GM21423 (cell line): Measurements from ENCODE around the gene DDX54.
A peak's percentile ranks its signal among the peaks of the same experiment; 100 is the strongest.

Experiments
- ATAC-seq: cut with Tn5 transposase; IDR thresholded peaks from one replicate; pipeline ENCODE4 v1.9.1; 2021; ENCODE audit warnings: mild to moderate bottlenecking, moderate library complexity; ENCODE audit not compliant: unreplicated experiment

DDX54 gene

DNA sequence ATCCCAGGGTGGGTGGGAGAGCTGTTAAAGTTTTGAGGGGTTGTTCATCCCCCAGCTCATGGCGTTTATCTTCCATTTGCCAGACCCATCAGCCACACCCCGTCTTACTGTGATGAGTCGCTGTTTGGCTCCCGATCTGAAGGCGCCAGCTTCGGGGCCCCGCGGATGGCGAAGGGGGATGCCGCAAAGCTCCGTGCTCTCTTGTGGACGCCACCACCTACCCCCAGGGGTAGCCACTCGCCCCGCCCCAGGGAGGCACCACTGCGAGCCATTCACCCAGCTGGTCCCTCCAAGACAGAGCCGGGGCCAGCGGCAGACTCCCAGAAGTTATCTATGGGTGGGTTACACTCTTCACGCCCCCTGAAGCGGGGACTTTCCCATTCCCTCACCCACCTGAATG is 5.9 kb upstream of the DDX54 start:
- no peak for ATAC-seq

DNA sequence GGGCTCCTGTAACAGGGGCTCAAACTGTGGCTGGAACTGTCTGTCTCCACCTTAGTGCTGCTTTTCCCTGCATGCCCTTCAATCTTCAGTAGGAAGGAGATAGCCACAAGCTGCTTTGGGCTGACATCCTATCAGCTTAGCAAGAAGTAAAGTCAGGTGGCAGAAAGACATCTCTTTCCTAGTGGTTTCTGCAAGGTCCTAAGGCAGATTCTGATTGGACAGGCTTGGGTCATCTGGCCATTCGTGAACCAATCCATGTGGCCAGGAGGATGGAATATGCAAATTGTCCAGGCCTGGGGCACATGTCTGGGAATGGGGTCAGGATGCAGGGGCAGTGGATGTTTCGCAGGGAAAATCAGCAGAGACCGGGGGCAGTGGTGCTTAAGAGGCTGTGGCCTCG is 5.5 kb upstream of the DDX54 start:
- ATAC-seq: no peak

DNA sequence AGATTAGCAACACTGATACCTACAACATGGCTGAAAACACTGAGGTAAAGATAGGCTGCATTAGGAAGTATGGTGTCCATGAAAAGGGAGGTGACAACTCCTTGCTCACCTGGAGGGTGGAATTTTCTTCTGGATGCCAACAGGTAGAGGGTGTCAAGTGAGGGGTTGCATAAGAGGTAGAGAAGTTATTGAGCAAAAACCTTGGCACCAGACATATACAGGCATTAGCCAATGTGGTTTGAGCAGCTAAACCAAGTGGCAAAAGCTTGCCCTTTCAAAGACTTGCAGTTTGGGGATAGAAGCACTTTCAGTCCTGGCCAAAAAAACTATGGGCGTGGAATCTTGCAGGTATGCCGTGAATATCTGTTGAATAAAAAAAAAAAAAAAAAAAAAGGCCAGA is 4.1 kb upstream of the DDX54 start:
- no peak for ATAC-seq

DNA sequence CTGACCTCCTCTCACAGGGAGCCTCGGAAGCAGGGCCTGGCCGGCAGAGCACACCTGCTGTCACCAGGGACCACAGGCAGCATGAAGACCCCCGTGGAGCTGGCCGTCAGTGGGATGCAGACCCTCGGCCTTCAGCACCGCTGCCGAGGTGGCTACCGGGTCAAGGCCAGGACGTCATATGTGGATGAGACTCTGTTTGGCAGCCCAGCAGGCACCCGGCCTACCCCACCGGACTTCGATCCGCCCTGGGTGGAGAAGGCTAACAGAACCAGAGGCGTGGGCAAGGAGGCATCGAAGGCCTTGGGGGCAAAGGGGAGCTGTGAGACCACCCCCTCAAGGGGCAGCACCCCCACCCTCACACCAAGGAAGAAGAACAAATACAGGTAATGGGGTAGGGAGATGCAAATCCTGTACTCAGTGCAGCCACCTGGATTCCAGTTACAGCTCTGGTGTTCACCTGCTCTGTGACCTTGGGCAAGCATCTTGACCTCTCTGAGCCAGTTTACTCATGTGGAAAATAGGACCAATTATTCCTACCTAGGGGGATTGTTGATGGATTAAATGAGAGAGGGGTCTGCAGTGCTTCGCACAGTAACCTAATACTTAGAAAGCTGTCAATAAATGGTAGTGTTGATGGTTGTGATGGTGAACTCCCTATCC is 1.5 kb upstream of the DDX54 start:
- ATAC-seq: no peak

DNA sequence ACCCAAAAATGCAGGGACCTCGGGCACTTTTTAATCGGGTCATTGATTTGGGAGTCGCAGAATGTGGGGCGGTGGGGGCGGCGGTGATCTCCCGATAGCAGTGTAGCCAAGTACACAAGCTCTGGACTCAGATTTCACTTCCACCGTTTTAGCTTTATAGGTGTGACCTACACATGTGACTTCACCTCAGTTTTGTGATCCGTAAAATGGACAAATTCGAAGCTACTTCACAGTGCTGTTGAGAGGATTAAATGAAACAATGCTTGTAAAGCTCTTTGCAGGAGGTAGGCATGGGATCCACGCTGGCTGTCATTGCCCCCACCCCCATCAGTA is 721 bp upstream of the DDX54 start:
- no peak for ATAC-seq

DNA sequence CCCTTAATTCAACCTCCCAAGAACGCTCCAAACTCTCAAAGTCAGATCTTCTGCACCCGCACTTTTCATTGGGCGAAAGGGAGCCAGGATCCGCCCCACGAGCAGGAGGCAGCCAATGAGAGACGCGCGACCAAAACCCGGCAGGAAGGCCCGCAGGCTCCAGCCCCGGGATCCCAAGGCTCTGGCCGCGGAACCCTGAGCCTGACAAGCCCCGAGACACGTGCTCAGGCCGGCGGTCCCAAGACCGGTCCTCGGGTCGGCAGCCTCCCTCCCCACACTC is 438 bp downstream of the DDX54 start:
- peak; percentile 77 for ATAC-seq

DNA sequence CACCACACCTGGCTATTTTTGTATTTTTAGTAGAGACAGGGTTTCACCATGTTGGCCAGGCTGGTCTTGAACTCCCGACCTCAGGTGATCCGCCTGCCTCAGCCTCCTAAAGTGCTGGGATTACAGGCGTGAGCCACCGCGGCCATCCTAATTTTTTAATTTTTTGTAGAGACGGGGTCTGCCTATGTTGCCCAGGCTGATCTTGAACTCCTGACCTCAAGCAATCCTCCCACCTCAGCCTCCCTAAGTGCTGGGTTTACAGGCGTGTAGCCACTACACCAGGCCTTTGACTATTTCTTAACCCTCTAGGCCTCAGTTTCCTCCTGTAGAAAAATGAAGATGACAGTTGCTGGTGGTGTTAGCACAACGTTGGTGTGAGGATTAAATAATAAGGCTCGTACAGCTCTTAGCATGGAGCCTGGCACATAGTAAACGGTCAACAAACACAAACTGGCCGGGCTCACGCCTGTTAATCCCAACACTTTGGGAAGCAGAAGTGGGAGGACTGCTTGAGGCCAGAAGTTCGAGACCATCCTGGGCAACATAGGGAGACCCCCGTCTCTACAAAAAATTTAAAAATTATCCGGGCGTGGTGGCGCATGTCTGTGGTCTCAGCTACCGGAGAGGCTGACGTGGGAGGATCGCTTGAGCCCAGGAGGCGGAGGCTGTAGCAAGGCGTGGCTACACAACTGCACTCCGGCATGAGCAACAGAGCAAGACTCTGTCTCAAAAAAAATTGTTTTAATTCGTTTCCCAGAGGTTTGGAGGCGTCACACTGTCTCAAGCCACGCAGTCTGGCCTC is 979 bp downstream of the DDX54 start:
- peak; percentile 41 for ATAC-seq

DNA sequence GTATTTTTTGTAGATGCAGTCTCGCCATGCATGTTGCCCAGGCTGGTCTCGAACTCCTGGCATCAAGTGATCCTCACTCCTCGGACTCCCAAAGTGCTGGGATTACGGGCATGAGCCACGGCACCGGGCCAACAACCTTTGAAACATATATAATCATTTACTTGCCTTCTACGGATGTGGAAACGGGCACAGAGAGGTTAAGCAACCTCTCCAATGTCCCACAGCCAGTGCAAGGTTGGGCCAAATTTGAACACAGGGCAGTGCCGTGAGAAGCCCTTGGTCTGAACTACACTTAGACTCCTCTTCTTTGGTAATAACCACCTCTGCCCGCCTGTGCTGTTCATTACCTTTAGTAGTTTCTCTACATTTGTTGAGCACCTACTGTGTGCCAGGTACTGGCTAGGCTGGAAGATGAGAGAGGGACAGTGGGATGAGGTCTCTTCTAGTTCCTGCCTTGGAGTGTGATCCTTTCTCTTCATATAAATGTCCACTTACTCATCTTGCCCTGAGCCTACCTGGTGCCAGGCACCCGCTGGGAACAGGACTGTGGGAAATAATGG is 2.2 kb downstream of the DDX54 start:
- ATAC-seq: no peak

DNA sequence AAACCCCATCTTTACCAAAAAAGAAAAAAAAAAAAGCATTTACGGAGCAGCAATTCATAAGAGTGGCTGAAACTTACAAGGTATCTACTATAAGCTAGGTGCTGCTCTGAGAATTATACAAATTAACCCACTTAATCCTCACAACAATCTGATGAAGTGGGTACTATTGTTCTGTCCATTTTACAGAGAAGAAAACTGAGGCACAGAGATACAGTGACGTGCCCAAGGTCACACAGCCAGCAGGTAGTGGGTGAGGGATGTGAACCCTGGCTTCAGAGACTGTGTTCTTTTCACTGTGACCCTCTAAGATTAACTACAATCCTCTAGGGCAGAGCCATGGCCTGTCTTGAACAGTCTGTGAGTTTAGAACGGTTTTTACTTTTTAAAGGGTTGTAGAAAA is 3.3 kb downstream of the DDX54 start:
- ATAC-seq: no peak

DNA sequence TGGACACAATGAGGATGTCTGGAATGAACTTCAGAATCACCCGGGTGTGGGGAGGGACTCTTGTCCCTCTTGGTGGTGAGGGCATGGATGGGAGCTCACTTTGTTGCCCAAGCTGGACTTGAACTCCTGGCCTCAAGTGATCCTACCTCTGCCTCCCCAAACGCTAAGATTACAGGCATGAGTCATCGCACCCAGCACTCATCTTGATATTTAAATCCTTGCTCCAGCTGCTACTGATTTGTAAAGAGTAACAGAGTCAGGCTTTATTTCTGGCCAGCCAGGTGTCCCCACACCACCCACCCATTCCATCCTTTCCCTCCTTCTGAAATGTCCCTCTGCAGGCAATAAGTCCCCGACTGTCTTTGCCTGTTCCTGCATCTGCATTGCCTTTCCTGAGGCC is 4.9 kb downstream of the DDX54 start:
- no peak for ATAC-seq

DNA sequence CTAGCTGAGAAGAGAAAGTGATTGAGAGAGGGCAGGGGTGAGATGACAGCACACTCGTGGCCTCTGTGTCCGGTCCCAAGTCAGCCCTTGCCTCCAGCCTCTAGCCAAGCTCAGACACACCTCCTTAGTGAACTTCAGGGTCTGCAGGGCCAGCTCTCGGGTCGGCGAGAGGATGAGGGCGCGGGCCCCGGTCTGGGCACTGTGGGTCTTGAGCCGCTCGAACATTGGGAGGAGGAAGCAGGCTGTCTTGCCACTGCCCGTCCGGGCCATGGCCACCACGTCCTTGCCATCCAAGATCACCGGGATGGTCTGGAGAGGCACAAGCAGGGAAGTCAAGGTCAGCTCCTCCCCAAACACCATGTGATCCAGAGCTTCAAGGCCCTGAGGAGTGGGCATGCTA is 6.3 kb downstream of the DDX54 start:
- ATAC-seq: no peak

DNA sequence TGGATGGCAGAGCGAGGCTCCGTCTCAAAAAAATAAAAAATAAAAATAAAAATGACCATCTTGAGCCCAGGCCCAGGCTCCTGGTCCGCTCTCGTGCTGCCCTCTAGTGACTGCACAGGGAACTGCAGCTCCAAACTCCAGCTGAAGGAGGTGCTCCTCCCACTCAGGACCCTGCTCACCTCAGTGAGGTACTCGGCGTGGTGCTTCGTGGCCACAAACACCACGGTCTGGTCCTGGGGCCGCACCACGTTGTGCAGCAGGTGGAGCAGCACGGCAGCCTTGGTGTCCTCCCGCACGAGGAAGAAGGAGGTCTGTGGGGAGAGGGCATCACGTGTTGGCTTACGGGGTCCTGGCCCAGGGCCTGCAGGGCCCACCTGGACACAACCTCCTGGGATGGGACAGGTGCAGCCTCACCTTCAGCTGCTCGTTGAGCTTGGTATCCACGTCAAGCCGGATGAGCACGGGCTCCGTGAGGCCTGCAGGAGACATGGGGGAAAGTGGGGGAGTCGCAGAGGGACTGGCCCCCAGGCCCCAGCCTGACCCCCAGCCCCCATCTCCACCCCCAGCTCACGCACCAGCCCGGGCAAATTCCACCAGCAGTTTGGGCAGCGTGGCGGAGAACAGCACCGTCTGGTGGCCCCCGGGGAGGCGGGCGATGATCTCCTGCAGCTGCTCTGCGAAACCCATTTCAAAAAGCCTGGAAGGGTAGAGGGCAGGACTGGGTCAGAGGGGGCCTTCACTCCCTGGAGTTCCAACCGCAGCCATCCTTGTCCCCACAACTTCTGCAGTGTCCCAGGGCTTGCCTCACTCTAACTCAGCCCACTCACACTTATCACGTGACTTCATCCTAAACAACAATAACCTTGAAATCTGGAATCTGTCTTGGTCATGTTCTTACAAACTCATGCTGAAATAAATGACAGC is 10.6 kb downstream of the DDX54 start:
- ATAC-seq: no peak

DNA sequence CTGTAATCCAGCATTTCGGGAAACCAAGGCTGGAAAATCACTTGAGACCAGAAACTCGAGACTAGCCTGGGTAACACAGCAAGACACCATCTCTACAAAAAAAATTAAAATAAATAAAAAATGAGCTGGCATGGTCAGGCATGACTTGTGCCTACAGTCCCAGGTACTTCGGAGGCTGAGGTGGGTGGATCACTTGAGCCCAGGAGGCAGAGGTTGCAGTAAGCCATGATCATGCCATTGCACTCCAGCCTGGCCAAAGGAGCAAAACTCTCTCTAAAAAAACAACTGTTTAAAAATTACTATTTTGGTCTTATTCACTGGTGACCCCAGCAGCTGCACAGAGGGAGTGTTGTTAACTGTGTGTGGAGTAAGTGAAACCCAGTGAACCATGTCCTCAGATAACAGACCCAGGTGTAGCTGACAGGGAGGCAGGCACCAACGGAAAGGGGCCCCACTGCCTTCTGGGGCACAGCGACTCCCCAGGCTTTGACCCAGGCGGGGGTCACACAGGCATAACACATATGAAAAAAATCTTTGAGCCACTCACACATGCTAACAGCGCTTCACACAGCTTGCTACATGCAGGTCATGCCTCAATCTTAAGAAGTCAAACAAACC is 12.1 kb downstream of the DDX54 start:
- ATAC-seq: peak; percentile 72

DNA sequence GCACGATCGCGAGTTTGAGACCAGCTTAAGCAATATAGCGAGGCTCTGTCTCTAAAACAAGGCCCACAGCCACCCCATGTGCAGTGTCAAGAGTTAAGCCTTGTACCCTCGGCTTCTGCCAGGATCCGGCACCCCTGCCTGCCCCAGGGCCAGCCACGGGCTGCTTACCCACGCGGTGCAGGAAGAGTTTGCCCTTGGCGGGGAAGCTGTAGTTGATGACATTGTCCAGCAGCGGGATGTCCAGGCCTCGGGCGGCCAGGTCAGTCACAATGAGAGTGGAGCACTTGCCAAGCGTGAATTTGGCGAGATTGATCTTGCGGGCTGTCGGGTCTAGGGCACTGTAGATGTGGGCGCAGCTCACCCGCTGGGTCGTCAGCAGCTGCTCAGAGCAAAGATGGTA is 13.1 kb downstream of the DDX54 start:
- ATAC-seq: no peak

DNA sequence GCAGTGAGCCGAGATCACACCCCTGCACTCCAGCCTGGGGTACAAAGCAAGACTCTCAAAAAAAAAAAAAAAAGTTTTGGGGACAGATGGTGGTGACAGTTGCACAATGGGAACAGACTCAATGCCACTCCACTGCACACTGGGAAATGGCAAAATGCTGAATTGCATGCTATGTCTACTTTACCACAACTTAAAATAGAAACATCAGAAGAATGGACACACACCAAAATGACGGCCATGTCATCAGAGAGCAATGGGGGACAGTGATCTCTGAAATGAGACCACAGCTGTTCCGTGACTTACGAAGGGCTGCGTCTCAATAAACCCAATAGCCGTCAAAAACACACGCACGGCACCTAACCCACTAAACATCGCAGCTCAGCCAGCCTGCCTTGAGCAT is 13.7 kb downstream of the DDX54 start:
- no peak for ATAC-seq

DNA sequence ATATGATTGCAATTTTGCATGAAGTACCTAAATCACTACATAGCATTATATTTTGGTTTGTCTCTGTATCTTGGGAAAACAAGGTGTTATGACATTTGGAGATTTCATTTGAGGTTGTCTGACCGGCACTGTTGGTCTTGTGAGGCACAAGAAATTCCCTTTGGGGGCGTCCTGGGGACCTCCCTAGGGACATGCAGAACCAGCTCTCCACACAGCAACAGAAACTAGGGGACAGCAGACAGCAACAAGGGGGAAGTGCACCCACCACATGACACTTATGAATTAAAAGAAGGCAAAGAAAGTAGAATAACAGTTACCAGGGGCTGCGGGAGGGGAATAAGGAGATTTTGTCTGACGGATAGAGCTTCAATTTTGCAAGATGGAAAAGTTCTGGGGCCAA is 14.4 kb downstream of the DDX54 start:
- ATAC-seq: no peak

DNA sequence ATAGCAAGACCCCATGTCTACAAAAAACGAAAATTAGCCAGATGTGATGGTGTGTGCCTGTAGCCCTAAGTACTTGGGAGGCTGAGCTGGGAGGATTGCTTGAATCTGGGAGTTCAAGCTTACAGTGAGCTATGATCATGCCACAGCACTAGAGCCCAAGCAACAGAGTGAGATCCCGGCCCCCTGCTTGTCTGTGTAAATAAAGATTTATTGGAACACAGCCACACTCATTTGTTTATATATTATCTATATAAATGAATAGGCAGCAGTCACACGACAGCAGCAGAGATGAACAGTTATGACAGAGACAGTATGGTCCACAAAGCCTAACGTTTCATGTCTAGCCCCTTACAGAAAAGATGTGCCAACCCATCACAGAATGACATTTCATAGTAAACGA is 14.8 kb downstream of the DDX54 start:
- ATAC-seq: no peak

DNA sequence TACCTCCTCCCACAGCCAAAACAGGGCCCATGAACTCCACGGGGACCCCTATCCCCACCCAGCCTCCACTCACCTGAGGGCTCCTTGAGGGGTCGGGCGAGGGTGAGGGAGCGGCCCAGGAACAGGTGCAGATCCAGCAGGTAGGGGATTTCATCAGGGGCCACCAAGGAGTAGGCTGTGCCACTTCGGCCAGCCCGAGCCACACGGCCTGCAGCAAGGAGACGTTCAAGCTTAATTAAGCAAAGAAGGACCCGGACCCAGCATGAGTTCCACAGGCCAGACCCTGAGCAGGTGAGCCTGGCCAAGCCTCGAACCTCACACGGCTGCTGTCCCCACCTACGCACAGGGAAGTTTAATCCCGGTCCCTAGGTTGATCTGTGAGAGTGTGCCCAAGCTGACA is 15.6 kb downstream of the DDX54 start:
- ATAC-seq: no peak

DNA sequence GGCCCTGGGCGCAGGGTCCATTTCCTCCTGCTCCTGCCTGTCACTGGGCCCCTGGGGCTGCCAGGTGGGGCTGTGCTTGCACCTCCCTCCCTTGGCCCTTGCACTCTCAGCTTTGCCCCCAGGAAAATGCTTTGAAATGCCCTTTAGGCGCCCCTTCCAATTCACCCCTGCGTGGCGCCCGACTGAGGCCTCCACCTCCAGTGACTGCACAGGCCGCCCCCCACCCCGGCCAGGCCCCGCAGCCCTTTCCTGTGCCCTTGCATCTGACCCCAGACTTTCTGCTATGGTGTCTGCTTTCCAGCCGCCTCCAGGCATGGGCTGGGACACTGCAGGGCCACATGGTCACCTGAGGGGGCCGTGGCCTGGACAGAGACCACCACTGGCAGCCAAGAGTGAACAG is 17.4 kb downstream of the DDX54 start:
- no peak for ATAC-seq

DNA sequence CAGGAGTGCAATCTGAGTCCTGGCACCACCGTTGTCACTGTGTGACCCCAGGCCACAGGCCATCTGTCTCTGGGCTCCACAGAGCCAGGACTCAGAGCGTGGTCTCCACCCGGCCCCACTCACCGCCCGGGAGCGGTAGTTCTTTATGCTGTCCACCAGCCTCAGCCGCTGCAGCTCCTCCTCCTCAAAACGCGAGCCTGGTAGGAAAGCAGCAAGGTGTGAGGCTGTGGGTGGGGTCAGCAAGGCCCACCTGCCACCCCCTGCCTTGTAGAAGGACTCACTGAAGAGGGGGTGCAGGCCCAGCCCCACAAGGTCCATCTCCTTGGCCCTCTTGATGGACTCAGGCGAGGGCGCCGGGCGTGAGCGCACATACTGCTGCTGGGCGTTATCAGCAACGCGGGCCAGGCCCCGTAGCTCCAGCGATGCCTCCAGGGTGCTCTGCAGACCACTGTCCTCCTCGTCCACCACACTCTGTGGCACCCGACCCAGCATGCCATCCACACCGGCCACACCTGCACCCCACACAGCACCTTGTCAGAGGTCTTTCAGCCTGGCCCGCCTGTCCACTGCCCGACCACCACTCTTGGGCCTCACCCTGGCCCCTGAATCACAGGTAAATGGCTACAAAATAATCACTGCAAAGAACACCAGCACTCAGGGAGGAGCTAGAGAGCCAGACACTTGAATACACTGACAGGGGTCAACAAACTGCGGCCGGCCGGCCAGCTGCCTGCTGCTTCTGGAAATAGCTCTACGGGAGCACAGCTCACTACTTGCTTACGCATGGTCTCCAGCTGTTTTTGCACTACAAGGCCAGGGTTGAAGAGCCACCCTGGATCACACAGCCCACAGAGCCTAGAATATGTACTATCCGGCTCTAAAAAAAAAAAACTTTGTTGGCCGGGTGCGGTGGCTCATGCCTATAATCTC is 19.5 kb downstream of the DDX54 start:
- ATAC-seq: no peak
